Liver (tissue), 9 donors: Measurements from ENCODE around the gene ACAT2. TPM values are rescaled to one million over a fixed set of nuclear protein-coding genes. Genes with fewer than 3 reads are reported as not detected.

Experiments used
- DNase-seq: peaks from one replicate; pipeline ENCODE4 v3.0.0-alpha.2; 2017; ENCODE audit warnings: low spot score
- H3K27ac ChIP-seq, 2 donors: one replicate each; pipeline ENCODE4 v1.7.0; 2013; ENCODE audit warnings: inconsistent platforms in 2 of 2, low read length in 2 of 2, control low read depth in 1 of 2, low read depth in 1 of 2, mild to moderate bottlenecking in 1 of 2
- H3K27me3 ChIP-seq, 4 donors: one replicate each; pipeline versions ENCODE4 v1.6.1 to v1.7.0; 2013; ENCODE audit warnings: low read length in 3 of 4, inconsistent platforms in 1 of 4, mild to moderate bottlenecking in 1 of 4, moderate library complexity in 1 of 4; ENCODE audit not compliant: control insufficient read depth in 4 of 4, insufficient read depth in 4 of 4
- H3K36me3 ChIP-seq, 4 donors: one replicate each; pipeline versions ENCODE4 v1.6.1 to v1.7.0; 2013; ENCODE audit warnings: low read length in 3 of 4, mild to moderate bottlenecking in 3 of 4, low read depth in 1 of 4, moderate library complexity in 1 of 4; ENCODE audit not compliant: control insufficient read depth in 4 of 4, insufficient read depth in 3 of 4
- H3K4me1 ChIP-seq, 4 donors: one replicate each; pipeline versions ENCODE4 v1.6.1 to v1.7.0; 2013; ENCODE audit warnings: low read length in 3 of 4, mild to moderate bottlenecking in 3 of 4, moderate library complexity in 1 of 4; ENCODE audit not compliant: control insufficient read depth in 4 of 4, insufficient read depth in 4 of 4
- H3K4me3 ChIP-seq, 3 donors: one replicate each; pipeline versions ENCODE4 v1.6.1 to v1.7.0; 2013; ENCODE audit warnings: low read length in 3 of 3, control low read depth in 1 of 3, low read depth in 1 of 3, mild to moderate bottlenecking in 1 of 3
- H3K9ac ChIP-seq, 2 donors: one replicate each; pipeline ENCODE4 v1.7.0; 2013; ENCODE audit warnings: low read length in 2 of 2, mild to moderate bottlenecking in 2 of 2, moderate library complexity in 2 of 2, control low read depth in 1 of 2, low read depth in 1 of 2
- H3K9me3 ChIP-seq, 4 donors: one replicate each; pipeline versions ENCODE4 v1.6.1 to v1.7.0; 2013; ENCODE audit warnings: low read length in 3 of 4; ENCODE audit not compliant: control insufficient read depth in 4 of 4
- ATF3 ChIP-seq: IDR thresholded peaks from 2 replicates; pipeline ENCODE4 v1.6.1; 2016; ENCODE audit warnings: antibody characterized with exemption
- EGR1 ChIP-seq, 2 donors: IDR thresholded peaks; 2 replicates each; pipeline ENCODE4 v1.6.1; 2016 to 2018; ENCODE audit warnings: antibody characterized with exemption in 2 of 2, low read depth in 2 of 2
- FOXA1 ChIP-seq: IDR thresholded peaks from 2 replicates; pipeline ENCODE4 v1.6.1; 2016; ENCODE audit warnings: antibody characterized with exemption
- GABPA ChIP-seq, 2 donors: IDR thresholded peaks in 1 of 2; conservative IDR thresholded peaks in 1 of 2; 2 replicates each; pipeline ENCODE4 v1.6.1; 2016; ENCODE audit warnings: antibody characterized with exemption in 2 of 2, mild to moderate bottlenecking in 1 of 2, moderate library complexity in 1 of 2
- HNF4A ChIP-seq, 2 donors: conservative IDR thresholded peaks; 2 replicates each; pipeline ENCODE4 v1.6.1; 2016; ENCODE audit warnings: antibody characterized with exemption in 2 of 2, mild to moderate bottlenecking in 2 of 2
- HNF4G ChIP-seq: IDR thresholded peaks from 2 replicates; pipeline ENCODE4 v1.6.1; 2016; ENCODE audit warnings: antibody characterized with exemption
- JUND ChIP-seq, 2 donors: IDR thresholded peaks; 2 replicates each; pipeline ENCODE4 v1.6.1; 2016; ENCODE audit warnings: antibody characterized with exemption in 2 of 2
- NR2F2 ChIP-seq: IDR thresholded peaks from 2 replicates; pipeline ENCODE4 v1.6.1; 2016; ENCODE audit warnings: antibody characterized with exemption
- RAD21 ChIP-seq, 2 donors: IDR thresholded peaks; 2 replicates each; pipeline ENCODE4 v1.6.1; 2016; ENCODE audit warnings: antibody characterized with exemption in 2 of 2, mild to moderate bottlenecking in 2 of 2
- RXRA ChIP-seq, 2 donors: IDR thresholded peaks; 2 replicates each; pipeline ENCODE4 v1.6.1; 2017 to 2018; ENCODE audit warnings: antibody characterized with exemption in 2 of 2, mild to moderate bottlenecking in 1 of 2
- SP1 ChIP-seq: IDR thresholded peaks from 2 replicates; pipeline ENCODE4 v1.6.1; 2018; ENCODE audit warnings: antibody characterized with exemption, mild to moderate bottlenecking
- TAF1 ChIP-seq: conservative IDR thresholded peaks from 2 replicates; pipeline ENCODE4 v1.6.1; 2016; ENCODE audit warnings: antibody characterized with exemption, mild to moderate bottlenecking
- YY1 ChIP-seq: IDR thresholded peaks from 2 replicates; pipeline ENCODE4 v1.6.1; 2016; ENCODE audit warnings: antibody characterized with exemption, mild to moderate bottlenecking
- WGBS: extraction: QIAGEN DNeasy Blood & Tissue Kit; methylation state at CpG from one replicate; pipeline ENCODE4 v1.1.7; 2013; 5-methylcytosine and 5-hydroxymethylcytosine counted together
- polyA plus RNA-seq, 2 donors: library from polyadenylated mRNA; stranded (reverse) in 1 of 2; unstranded in 1 of 2; fragments of 200-250 nt in 1 of 2; fragments of >200 nt in 1 of 2; fragmentation: Nextera tagmentation in 1 of 2; extraction: Ambion mirVana in 1 of 2; gene quantifications; one replicate each; pipeline versions ENCODE4 v1.2.1 to v1.2.3, GENCODE V29; 2013 to 2015
- total RNA-seq, 2 donors: library from RNA; depleted of rRNA; stranded (reverse); fragments of >200 nt; gene quantifications; one replicate each; pipeline ENCODE4 v1.2.3, GENCODE V29; 2014
- TF ChIP-seq, protein P1 (sequence below): IDR thresholded peaks from 2 replicates; pipeline ENCODE4 v1.6.1; 2016; ENCODE audit warnings: antibody characterized with exemption, mild to moderate bottlenecking
- TF ChIP-seq, protein P2 (sequence below): IDR thresholded peaks from 2 replicates; pipeline ENCODE4 v1.6.1; 2016; ENCODE audit warnings: antibody characterized with exemption
- donor health status: healthy.
- donor health status: healthy.
- donor health status: healthy.
- donor health status: healthy.
- donor health status: healthy.

Gene ACAT2
- total and polyA plus RNA-seq, 4 donors = 68.2 to 116 (median 94.2) TPM

GRCh38 chr6:159716247-159717096 is 45.4 kb upstream of the ACAT2 start:
- DNase-seq = no peak
- Histone ChIP-seq H3K9ac (no peak overlapping the region), H3K4me1 (peaks cover 0 to 6% (median 1%) of the 10 kb centered on the region in 4 donors), H3K36me3 (no peaks in the 10 kb centered on the region), H3K27ac (peak overlapping the region; percentile 56 to 69), H3K9me3 (no peaks in the 10 kb centered on the region), H3K27me3 (no peaks in the 10 kb centered on the region), H3K4me3 (no peak overlapping the region)
- TF ChIP-seq RAD21 (IDR thresholded peaks at IDR 0.05) = peak in 1 of 2 donors; percentile 7
- no peak for TF ChIP-seq ATF3
- TF ChIP-seq RXRA (IDR thresholded peaks at IDR 0.05) = peak in 1 of 2 donors; percentile 41
- TF ChIP-seq HNF4A (conservative IDR thresholded peaks at IDR 0.05) = peak in 1 of 2 donors; percentile 50
- TF ChIP-seq JUND (IDR thresholded peaks at IDR 0.05) = peak in 1 of 2 donors; percentile 73
- TF ChIP-seq YY1 = peak; percentile 95
- TF ChIP-seq GABPA (IDR thresholded peaks at IDR 0.05 in 1 of 2, conservative IDR thresholded peaks at IDR 0.05 in 1 of 2) = no peak
- TF ChIP-seq, protein P1, sequence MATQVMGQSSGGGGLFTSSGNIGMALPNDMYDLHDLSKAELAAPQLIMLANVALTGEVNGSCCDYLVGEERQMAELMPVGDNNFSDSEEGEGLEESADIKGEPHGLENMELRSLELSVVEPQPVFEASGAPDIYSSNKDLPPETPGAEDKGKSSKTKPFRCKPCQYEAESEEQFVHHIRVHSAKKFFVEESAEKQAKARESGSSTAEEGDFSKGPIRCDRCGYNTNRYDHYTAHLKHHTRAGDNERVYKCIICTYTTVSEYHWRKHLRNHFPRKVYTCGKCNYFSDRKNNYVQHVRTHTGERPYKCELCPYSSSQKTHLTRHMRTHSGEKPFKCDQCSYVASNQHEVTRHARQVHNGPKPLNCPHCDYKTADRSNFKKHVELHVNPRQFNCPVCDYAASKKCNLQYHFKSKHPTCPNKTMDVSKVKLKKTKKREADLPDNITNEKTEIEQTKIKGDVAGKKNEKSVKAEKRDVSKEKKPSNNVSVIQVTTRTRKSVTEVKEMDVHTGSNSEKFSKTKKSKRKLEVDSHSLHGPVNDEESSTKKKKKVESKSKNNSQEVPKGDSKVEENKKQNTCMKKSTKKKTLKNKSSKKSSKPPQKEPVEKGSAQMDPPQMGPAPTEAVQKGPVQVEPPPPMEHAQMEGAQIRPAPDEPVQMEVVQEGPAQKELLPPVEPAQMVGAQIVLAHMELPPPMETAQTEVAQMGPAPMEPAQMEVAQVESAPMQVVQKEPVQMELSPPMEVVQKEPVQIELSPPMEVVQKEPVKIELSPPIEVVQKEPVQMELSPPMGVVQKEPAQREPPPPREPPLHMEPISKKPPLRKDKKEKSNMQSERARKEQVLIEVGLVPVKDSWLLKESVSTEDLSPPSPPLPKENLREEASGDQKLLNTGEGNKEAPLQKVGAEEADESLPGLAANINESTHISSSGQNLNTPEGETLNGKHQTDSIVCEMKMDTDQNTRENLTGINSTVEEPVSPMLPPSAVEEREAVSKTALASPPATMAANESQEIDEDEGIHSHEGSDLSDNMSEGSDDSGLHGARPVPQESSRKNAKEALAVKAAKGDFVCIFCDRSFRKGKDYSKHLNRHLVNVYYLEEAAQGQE = peak; percentile 12
- WGBS = 48% methylated on average over 5 of the region's 5 CpGs

- peaks cover 0 to 6% (median 1%) of the 10 kb centered on the region in 4 donors for H3K4me1 ChIP-seq
- no peak overlapping the region for H3K4me3 ChIP-seq
- H3K9me3 ChIP-seq = no peaks in the 10 kb centered on the region
- 78% methylated on average over 3 of the region's 3 CpGs for WGBS
- H3K36me3 ChIP-seq = no peaks in the 10 kb centered on the region
- peak overlapping the region in 1 of 2 donors; percentile 50 for H3K27ac ChIP-seq
- H3K9ac ChIP-seq = no peak overlapping the region
- no peak for DNase-seq
- H3K27me3 ChIP-seq = no peaks in the 10 kb centered on the region
- TF ChIP-seq HNF4G = no peak
- no peak for TF ChIP-seq FOXA1
- TF ChIP-seq RAD21 (IDR thresholded peaks at IDR 0.05) = no peak
- TF ChIP-seq, protein P2, sequence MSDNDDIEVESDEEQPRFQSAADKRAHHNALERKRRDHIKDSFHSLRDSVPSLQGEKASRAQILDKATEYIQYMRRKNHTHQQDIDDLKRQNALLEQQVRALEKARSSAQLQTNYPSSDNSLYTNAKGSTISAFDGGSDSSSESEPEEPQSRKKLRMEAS = no peak
- TF ChIP-seq HNF4A (conservative IDR thresholded peaks at IDR 0.05) = no peak
- no peak for TF ChIP-seq EGR1 (IDR thresholded peaks at IDR 0.05; ENCODE audit: low read depth in 2 of 2)
- TF ChIP-seq TAF1 = no peak
- no peak for TF ChIP-seq NR2F2
- no peak for TF ChIP-seq SP1
These were observed 43.2 kb upstream of the ACAT2 start for GRCh38 chr6:159718634-159719033.
